Natural killer cell (primary cell): ENCODE results near the gene ATRNL1. TPM values are rescaled to one million over a fixed set of nuclear protein-coding genes. Genes with fewer than 3 reads are reported as not detected.

ENCODE experiments used
- ATAC-seq, 3 donors: fragments of 150-1000 bp in 2 of 3; fragments of 200-7000 bp in 1 of 3; cut with Tn5 transposase; 1 replicate in 1 of 3; 2 replicates in 2 of 3; pipeline ENCODE4 v1.10.0; 2021; ENCODE audit warnings: mild to moderate bottlenecking in 2 of 3, moderate library complexity in 2 of 3
- DNase-seq, 2 donors: peaks; one replicate each; pipeline versions ENCODE4 v3.0.0 to v3.0.0-alpha.2; 2013 to 2021; ENCODE audit warnings: mixed read lengths in 1 of 2
- H3K27ac ChIP-seq: one replicate; pipeline ENCODE4 v1.5.1; 2013; ENCODE audit warnings: mild to moderate bottlenecking, low read length
- H3K27me3 ChIP-seq: one replicate; pipeline ENCODE4 v1.6.1; 2013; ENCODE audit warnings: low read length; ENCODE audit not compliant: control insufficient read depth, insufficient read depth
- H3K36me3 ChIP-seq: one replicate; pipeline ENCODE4 v1.6.1; 2013; ENCODE audit warnings: low read length; ENCODE audit not compliant: control insufficient read depth, insufficient read depth
- H3K4me1 ChIP-seq: one replicate; pipeline ENCODE4 v1.6.1; 2013; ENCODE audit warnings: low read length; ENCODE audit not compliant: control insufficient read depth, insufficient read depth
- H3K4me3 ChIP-seq: one replicate; pipeline ENCODE4 v1.5.1; 2013; ENCODE audit warnings: low read length
- H3K9me3 ChIP-seq: one replicate; pipeline ENCODE4 v1.6.1; 2013; ENCODE audit warnings: low read length; ENCODE audit not compliant: control insufficient read depth, insufficient read depth
- H3K27ac Mint-ChIP-seq, 2 donors: one replicate each; pipeline ENCODE4 v1.8.0; 2022; ENCODE audit warnings: mild to moderate bottlenecking in 2 of 2, mixed read lengths in 2 of 2, moderate library complexity in 1 of 2
- H3K27me3 Mint-ChIP-seq, 2 donors: one replicate each; pipeline ENCODE4 v1.8.0; 2022; ENCODE audit warnings: low read depth in 2 of 2, mixed read lengths in 2 of 2
- H3K36me3 Mint-ChIP-seq: one replicate; pipeline ENCODE4 v1.8.0; 2022; ENCODE audit warnings: mixed read lengths
- H3K4me1 Mint-ChIP-seq, 2 donors: one replicate each; pipeline ENCODE4 v1.8.0; 2022; ENCODE audit warnings: mixed read lengths in 2 of 2
- H3K4me3 Mint-ChIP-seq: one replicate; pipeline ENCODE4 v1.8.0; 2022; ENCODE audit warnings: mild to moderate bottlenecking, moderate library complexity, mixed read lengths
- H3K9me3 Mint-ChIP-seq, 2 donors: one replicate each; pipeline ENCODE4 v1.8.0; 2022; ENCODE audit warnings: mixed read lengths in 2 of 2
- WGBS: methylation state at CpG from one replicate; pipeline ENCODE4 v1.1.7; 2013; ENCODE audit warnings: missing lambda C conversion rate; ENCODE audit not compliant: insufficient coverage; 5-methylcytosine and 5-hydroxymethylcytosine counted together
- intact Hi-C: fragments of 100-400 bp; cut with micrococcal nuclease; formaldehyde crosslinking; loops from one replicate; pipeline ENCODE4 v1.14.2; 2022
- total RNA-seq, 4 donors: library from RNA; stranded (reverse); fragments of 120-200 nt in 1 of 4; gene quantifications; one replicate each; pipeline versions ENCODE4 v1.2.3 to v1.2.4, GENCODE V29; 2013 to 2022
- TF ChIP-seq, protein P1 (sequence below): fragments of 200-600 bp; IDR thresholded peaks from one replicate; pipeline ENCODE4 v1.8.0; 2022; ENCODE audit warnings: antibody characterized with exemption

ATRNL1 gene
- total RNA-seq, 3 donors from 2014 or later (not counting 1 experiment from before 2014, with no cell fraction given) = not detected

DNA sequence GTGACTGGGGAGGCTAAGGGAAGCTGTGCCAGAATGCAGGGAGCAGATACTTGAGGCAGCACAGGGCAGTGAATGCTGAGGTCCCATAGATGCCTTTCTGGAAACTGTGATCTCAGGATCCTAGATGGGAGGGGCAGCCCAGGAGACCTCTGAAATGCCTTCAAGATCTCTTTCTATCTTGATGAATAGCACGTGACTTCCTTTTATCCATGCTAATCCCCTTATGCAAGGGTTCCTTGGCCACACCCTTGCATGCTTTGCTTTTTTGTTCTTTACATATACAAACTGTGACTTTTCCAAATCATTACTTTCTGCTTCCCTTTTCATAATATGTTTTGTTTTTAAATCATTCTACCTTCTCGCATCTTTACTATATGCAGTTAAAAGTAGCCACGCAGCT, 14.7 kb downstream of the ATRNL1 start:
- no peak overlapping the region for H3K27ac Mint-ChIP-seq
- no peaks in the 10 kb centered on the region for H3K36me3 Mint-ChIP-seq
- DNase-seq (no peak), ATAC-seq (no peak)
- H3K4me1 Mint-ChIP-seq = no peaks in the 10 kb centered on the region
- Histone ChIP-seq H3K4me3 (no peak overlapping the region), H3K27ac (no peak overlapping the region), H3K9me3 (no peaks in the 10 kb centered on the region), H3K27me3 (no peaks in the 10 kb centered on the region), H3K36me3 (no peaks in the 10 kb centered on the region), H3K4me1 (no peaks in the 10 kb centered on the region)
- WGBS = 74% methylated on average over 1 of the region's 3 CpGs
- H3K9me3 Mint-ChIP-seq = peaks cover 0 to 5% of the 10 kb centered on the region in 2 donors
- H3K4me3 Mint-ChIP-seq = no peak overlapping the region
- peaks cover 0 to 2% of the 10 kb centered on the region in 2 donors for H3K27me3 Mint-ChIP-seq
- TF ChIP-seq, protein P1, sequence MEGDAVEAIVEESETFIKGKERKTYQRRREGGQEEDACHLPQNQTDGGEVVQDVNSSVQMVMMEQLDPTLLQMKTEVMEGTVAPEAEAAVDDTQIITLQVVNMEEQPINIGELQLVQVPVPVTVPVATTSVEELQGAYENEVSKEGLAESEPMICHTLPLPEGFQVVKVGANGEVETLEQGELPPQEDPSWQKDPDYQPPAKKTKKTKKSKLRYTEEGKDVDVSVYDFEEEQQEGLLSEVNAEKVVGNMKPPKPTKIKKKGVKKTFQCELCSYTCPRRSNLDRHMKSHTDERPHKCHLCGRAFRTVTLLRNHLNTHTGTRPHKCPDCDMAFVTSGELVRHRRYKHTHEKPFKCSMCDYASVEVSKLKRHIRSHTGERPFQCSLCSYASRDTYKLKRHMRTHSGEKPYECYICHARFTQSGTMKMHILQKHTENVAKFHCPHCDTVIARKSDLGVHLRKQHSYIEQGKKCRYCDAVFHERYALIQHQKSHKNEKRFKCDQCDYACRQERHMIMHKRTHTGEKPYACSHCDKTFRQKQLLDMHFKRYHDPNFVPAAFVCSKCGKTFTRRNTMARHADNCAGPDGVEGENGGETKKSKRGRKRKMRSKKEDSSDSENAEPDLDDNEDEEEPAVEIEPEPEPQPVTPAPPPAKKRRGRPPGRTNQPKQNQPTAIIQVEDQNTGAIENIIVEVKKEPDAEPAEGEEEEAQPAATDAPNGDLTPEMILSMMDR = no peak
- intact Hi-C loops = no loop called here

DNA sequence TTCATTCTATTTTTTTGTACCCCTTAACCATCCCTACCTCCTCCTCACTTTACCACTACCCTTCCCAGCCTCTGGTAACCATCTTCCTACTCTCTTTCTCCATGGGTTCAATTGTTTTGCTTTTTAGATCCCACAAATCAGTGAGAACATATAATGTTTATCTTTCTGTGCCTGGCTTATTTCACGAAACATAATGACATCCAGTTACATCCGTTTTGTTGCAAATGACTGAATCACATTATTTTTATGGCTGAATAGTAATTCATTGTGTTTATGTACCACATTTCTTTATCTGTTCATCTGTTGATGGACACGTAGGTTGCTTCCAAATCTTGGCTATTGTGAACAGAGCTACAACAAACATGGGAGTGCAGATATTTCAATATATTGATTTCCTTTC, 24.1 kb downstream of the ATRNL1 start:
- Mint-ChIP-seq H3K4me3 (no peak overlapping the region), H3K27ac (no peak overlapping the region), H3K9me3 (no peaks in the 10 kb centered on the region), H3K4me1 (no peaks in the 10 kb centered on the region), H3K36me3 (no peaks in the 10 kb centered on the region), H3K27me3 (peaks cover 3 to 10% of the 10 kb centered on the region in 2 donors)
- ATAC-seq = no peak
- no peaks in the 10 kb centered on the region for H3K4me1 ChIP-seq
- DNase-seq = no peak
- H3K36me3 ChIP-seq = no peaks in the 10 kb centered on the region
- no peak overlapping the region for H3K27ac ChIP-seq
- WGBS = 76% methylated on average over 3 of the region's 3 CpGs
- H3K9me3 ChIP-seq = no peaks in the 10 kb centered on the region
- intact Hi-C loops = no loop called here
- TF ChIP-seq, protein P1 = no peak
- H3K4me3 ChIP-seq = no peak overlapping the region
- no peaks in the 10 kb centered on the region for H3K27me3 ChIP-seq

DNA sequence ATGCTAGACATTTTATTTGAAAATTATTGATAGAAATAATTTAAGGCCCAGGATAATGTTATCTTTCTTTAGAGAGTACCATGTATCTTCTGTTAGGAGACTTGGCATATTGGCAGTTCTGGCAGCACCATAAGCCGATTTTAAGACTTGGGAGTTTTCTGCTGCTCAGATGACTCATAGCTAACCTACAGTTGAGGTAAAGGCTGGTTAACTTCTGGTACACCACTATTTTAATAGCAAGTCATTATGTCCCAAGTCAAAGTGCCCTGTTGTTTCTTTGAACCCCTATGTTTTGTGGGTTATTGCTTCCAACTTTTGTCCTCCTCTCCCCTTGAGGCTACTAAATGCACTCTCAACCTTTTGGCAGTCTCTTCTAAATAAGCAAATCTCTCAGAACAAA, 25.2 kb downstream of the ATRNL1 start:
- Mint-ChIP-seq H3K27ac (no peak overlapping the region), H3K4me1 (no peaks in the 10 kb centered on the region), H3K36me3 (no peaks in the 10 kb centered on the region), H3K4me3 (no peak overlapping the region), H3K27me3 (peaks cover 3 to 10% of the 10 kb centered on the region in 2 donors), H3K9me3 (no peaks in the 10 kb centered on the region)
- H3K9me3 ChIP-seq = no peaks in the 10 kb centered on the region
- no peak overlapping the region for H3K4me3 ChIP-seq
- H3K4me1 ChIP-seq = no peaks in the 10 kb centered on the region
- H3K36me3 ChIP-seq = no peaks in the 10 kb centered on the region
- DNase-seq (no peak), ATAC-seq (no peak)
- intact Hi-C loops = no loop called here
- no peak overlapping the region for H3K27ac ChIP-seq
- TF ChIP-seq, protein P1 = no peak
- 73% methylated on average over 1 of the region's 1 CpG for WGBS
- no peaks in the 10 kb centered on the region for H3K27me3 ChIP-seq

DNA sequence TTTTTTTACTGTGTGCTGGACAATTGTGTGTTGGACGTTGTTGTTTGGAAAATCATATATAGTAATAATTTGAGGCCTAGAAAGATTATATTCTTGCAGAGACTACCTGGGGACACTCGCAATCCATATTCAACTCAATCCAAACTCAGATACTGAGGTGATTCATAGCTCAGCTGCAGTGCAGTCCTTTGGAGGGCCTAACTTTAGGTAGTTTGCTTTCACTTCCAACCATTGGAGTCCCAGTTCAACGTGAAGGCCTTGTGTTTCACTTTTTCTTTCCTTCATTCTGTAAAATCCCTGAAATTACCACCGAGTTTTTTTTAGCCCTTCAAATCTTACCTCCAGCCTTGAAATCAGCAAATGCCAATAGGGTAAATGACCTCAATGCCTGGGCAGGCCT, 32.3 kb downstream of the ATRNL1 start:
- no peaks in the 10 kb centered on the region for H3K36me3 ChIP-seq
- Mint-ChIP-seq H3K4me3 (no peak overlapping the region), H3K36me3 (no peaks in the 10 kb centered on the region), H3K27ac (no peak overlapping the region), H3K9me3 (no peaks in the 10 kb centered on the region), H3K27me3 (no peaks in the 10 kb centered on the region), H3K4me1 (no peaks in the 10 kb centered on the region)
- DNase-seq = no peak
- H3K9me3 ChIP-seq = no peaks in the 10 kb centered on the region
- no peak overlapping the region for H3K4me3 ChIP-seq
- H3K27ac ChIP-seq = no peak overlapping the region
- ATAC-seq = no peak
- TF ChIP-seq, protein P1 = no peak
- WGBS = 81% methylated on average over 3 of the region's 4 CpGs
- H3K4me1 ChIP-seq = no peaks in the 10 kb centered on the region
- H3K27me3 ChIP-seq = no peaks in the 10 kb centered on the region
- intact Hi-C loops = no loop called here
